H9 (cell line): ENCODE data around the gene ELMOD2. TPM values are rescaled to one million over a fixed set of nuclear protein-coding genes. Genes with fewer than 3 reads are reported as not detected.
A peak's percentile ranks its signal among the peaks of the same experiment; 100 is the strongest.

Source experiments
- DNase-seq: peaks from one replicate; pipeline ENCODE4 v3.0.0-alpha.2; 2017
- H2AFZ ChIP-seq: one replicate; pipeline ENCODE4 v1.6.1; 2013; ENCODE audit warnings: mild to moderate bottlenecking, low read length, control low read depth, moderate library complexity
- H2AK5ac ChIP-seq: 2 replicates; pipeline ENCODE4 v1.6.1; 2013; ENCODE audit warnings: low read length, control low read depth, mixed read lengths; ENCODE audit not compliant: insufficient read length
- H2BK120ac ChIP-seq: one replicate; pipeline ENCODE4 v1.6.1; 2013; ENCODE audit warnings: low read depth, mild to moderate bottlenecking, low read length, control low read depth, inconsistent platforms; ENCODE audit not compliant: poor library complexity, severe bottlenecking
- H2BK12ac ChIP-seq: 2 replicates; pipeline ENCODE4 v1.6.1; 2013; ENCODE audit warnings: low read length, control low read depth, mixed read lengths, low read depth; ENCODE audit not compliant: insufficient read length
- H2BK15ac ChIP-seq: 2 replicates; pipeline ENCODE4 v1.6.1; 2013; ENCODE audit warnings: low read depth, low read length, control low read depth
- H2BK20ac ChIP-seq: one replicate; pipeline ENCODE4 v1.6.1; 2013; ENCODE audit warnings: low read depth, mild to moderate bottlenecking, low read length, control low read depth, inconsistent platforms; ENCODE audit not compliant: poor library complexity, severe bottlenecking
- H2BK5ac ChIP-seq: 2 replicates; pipeline ENCODE4 v1.6.1; 2013; ENCODE audit warnings: low read length, control low read depth, mixed read lengths; ENCODE audit not compliant: insufficient read length
- H3K14ac ChIP-seq: 2 replicates; pipeline ENCODE4 v1.6.1; 2013; ENCODE audit warnings: low read length, control low read depth; ENCODE audit not compliant: insufficient read depth
- H3K18ac ChIP-seq: 2 replicates; pipeline ENCODE4 v1.6.1; 2013; ENCODE audit warnings: low read depth, mild to moderate bottlenecking, mixed read lengths, low read length, control low read depth; ENCODE audit not compliant: insufficient read length
- H3K23ac ChIP-seq: 2 replicates; pipeline ENCODE4 v1.6.1; 2013; ENCODE audit warnings: low read length, control low read depth, mixed read lengths, low read depth; ENCODE audit not compliant: insufficient read length
- H3K23me2 ChIP-seq: 2 replicates; pipeline ENCODE4 v1.6.1; 2013; ENCODE audit warnings: low read depth, mild to moderate bottlenecking, mixed read lengths, low read length, control low read depth; ENCODE audit not compliant: insufficient read length, poor library complexity, severe bottlenecking
- H3K27ac ChIP-seq: 2 replicates; pipeline ENCODE4 v1.5.1; 2013; ENCODE audit warnings: low read length, control low read depth, mixed read lengths, low read depth; ENCODE audit not compliant: insufficient read length
- H3K27me3 ChIP-seq: 2 replicates; pipeline ENCODE4 v1.6.1; 2013; ENCODE audit warnings: low read length, control low read depth, inconsistent platforms; ENCODE audit not compliant: insufficient read depth
- H3K4ac ChIP-seq: 2 replicates; pipeline ENCODE4 v1.6.1; 2013; ENCODE audit warnings: low read depth, mild to moderate bottlenecking, control low read depth, inconsistent platforms, low read length, moderate library complexity
- H3K4me1 ChIP-seq: 2 replicates; pipeline ENCODE4 v1.6.1; 2013; ENCODE audit warnings: low read length, control low read depth, inconsistent platforms; ENCODE audit not compliant: insufficient read depth
- H3K4me2 ChIP-seq: 2 replicates; pipeline ENCODE4 v1.6.1; 2013; ENCODE audit warnings: low read length, control low read depth, mixed read lengths; ENCODE audit not compliant: insufficient read length, insufficient read depth
- H3K56ac ChIP-seq: 2 replicates; pipeline ENCODE4 v1.6.1; 2013; ENCODE audit warnings: low read depth, mild to moderate bottlenecking, mixed read lengths, low read length, control low read depth; ENCODE audit not compliant: insufficient read length
- H3K79me1 ChIP-seq: 2 replicates; pipeline ENCODE4 v1.6.1; 2013; ENCODE audit warnings: low read depth, mild to moderate bottlenecking, moderate library complexity, low read length, control low read depth, inconsistent platforms; ENCODE audit not compliant: insufficient read depth, poor library complexity, severe bottlenecking
- H3K79me2 ChIP-seq: 2 replicates; pipeline ENCODE4 v1.6.1; 2013; ENCODE audit warnings: low read length, control low read depth, inconsistent platforms; ENCODE audit not compliant: insufficient read depth
- H3K9ac ChIP-seq: 2 replicates; pipeline ENCODE4 v1.6.1; 2013; ENCODE audit warnings: low read length, control low read depth, mixed read lengths; ENCODE audit not compliant: insufficient read length; ENCODE audit errors: extremely low read depth
- H3K9me3 ChIP-seq: one replicate; pipeline ENCODE4 v1.6.1; 2013; ENCODE audit warnings: low read depth, low read length, inconsistent platforms; ENCODE audit not compliant: control insufficient read depth
- H3T11ph ChIP-seq: one replicate; pipeline ENCODE4 v1.6.1; 2013; ENCODE audit warnings: mild to moderate bottlenecking, low read length, control low read depth, inconsistent platforms
- H4K20me1 ChIP-seq: one replicate; pipeline ENCODE4 v1.6.1; 2013; ENCODE audit not compliant: control insufficient read depth, insufficient read length, insufficient read depth
- H4K5ac ChIP-seq: 2 replicates; pipeline ENCODE4 v1.6.1; 2013; ENCODE audit warnings: low read depth, mild to moderate bottlenecking, mixed read lengths, low read length, control low read depth; ENCODE audit not compliant: insufficient read length
- H4K8ac ChIP-seq: replicated peaks from 2 replicates; pipeline ENCODE4 v1.6.1; 2013; ENCODE audit warnings: low read length, control low read depth, mixed read lengths, low read depth; ENCODE audit not compliant: insufficient read length
- H4K91ac ChIP-seq: 2 replicates; pipeline ENCODE4 v1.6.1; 2013; ENCODE audit warnings: low read depth, mild to moderate bottlenecking, moderate library complexity, mixed read lengths, low read length, control low read depth; ENCODE audit not compliant: insufficient read length
- H3K27ac Mint-ChIP-seq, 3 experiments: 2 replicates in 2 of 3; 3 replicates in 1 of 3; pipeline ENCODE4 v1.8.0; 2020 to 2021; ENCODE audit warnings: mixed read lengths in 3 of 3, mild to moderate bottlenecking in 1 of 3, moderate library complexity in 1 of 3
- H3K27me3 Mint-ChIP-seq: 2 replicates; pipeline ENCODE4 v1.8.0; 2021; ENCODE audit warnings: low read depth, mild to moderate bottlenecking, moderate library complexity, mixed read lengths
- H3K36me3 Mint-ChIP-seq, 3 experiments: 2 replicates in 2 of 3; 3 replicates in 1 of 3; pipeline ENCODE4 v1.8.0; 2020 to 2021; ENCODE audit warnings: low read depth in 3 of 3, mixed read lengths in 3 of 3; ENCODE audit not compliant: insufficient read depth in 1 of 3
- H3K4me1 Mint-ChIP-seq, 2 experiments: 2 replicates each; pipeline ENCODE4 v1.8.0; 2020; ENCODE audit warnings: mixed read lengths in 2 of 2
- H3K4me3 Mint-ChIP-seq, 2 experiments: 2 replicates in 1 of 2; 3 replicates in 1 of 2; pipeline ENCODE4 v1.8.0; 2020 to 2021; ENCODE audit warnings: mild to moderate bottlenecking in 2 of 2, mixed read lengths in 2 of 2, moderate library complexity in 1 of 2
- H3K9me3 Mint-ChIP-seq, 2 experiments: 2 replicates in 1 of 2; 3 replicates in 1 of 2; pipeline ENCODE4 v1.8.0; 2020; ENCODE audit warnings: mild to moderate bottlenecking in 2 of 2, mixed read lengths in 2 of 2, moderate library complexity in 1 of 2
- CTCF ChIP-seq: fragments of 200-600 bp; sonication (generic); conservative IDR thresholded peaks from 3 replicates; pipeline ENCODE4 v1.8.0; 2021; ENCODE audit warnings: antibody characterized with exemption, mild to moderate bottlenecking
- WGBS: extraction: QIAGEN DNeasy Blood & Tissue Kit; methylation state at CpG from one replicate; pipeline ENCODE4 v1.1.7; 2013; ENCODE audit warnings: missing lambda C conversion rate, low lambda C conversion rate, mixed read lengths; ENCODE audit not compliant: insufficient read length; ENCODE audit errors: extremely low coverage; 5-methylcytosine and 5-hydroxymethylcytosine counted together
- total RNA-seq: library from RNA; stranded (reverse); gene quantifications from 2 replicates; pipeline ENCODE4 v1.2.1, GENCODE V29; 2021

ELMOD2 gene
- total RNA-seq, 1 experiment from 2014 or later: 26.3 TPM

DNA sequence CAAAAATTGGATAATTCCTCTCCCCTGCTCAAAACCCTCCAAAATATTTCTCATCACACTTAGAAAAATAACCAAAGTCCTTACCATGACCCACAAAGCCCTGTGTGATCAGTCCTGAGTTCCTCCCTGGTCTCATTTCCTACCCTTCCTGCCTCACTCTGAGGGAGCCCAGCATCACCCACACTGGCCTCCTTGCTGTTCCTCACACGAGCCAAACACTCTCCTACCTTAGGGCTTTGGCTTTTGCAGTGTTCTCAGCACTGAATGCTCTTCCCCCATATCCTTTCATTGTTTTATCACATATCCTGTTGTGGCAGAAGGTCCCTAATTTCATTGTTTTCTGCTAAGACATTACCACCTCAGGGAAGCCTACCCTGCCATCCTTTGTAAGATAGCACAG is 38.0 kb upstream of the ELMOD2 start:
- H3K79me1 ChIP-seq: no peaks in the 10 kb centered on the region
- WGBS: no CpG with 5 or more reads among the region's 1 CpG
- no peak overlapping the region for H2BK15ac ChIP-seq
- peaks cover 0 to 5% (median 0%) of the 10 kb centered on the region in 3 experiments; a peak in 1 of 7 replicates for H3K36me3 Mint-ChIP-seq
- no peaks in the 10 kb centered on the region for H3K79me2 ChIP-seq
- no peak overlapping the region for H4K5ac ChIP-seq
- no peak overlapping the region for H2BK12ac ChIP-seq
- no peaks in the 10 kb centered on the region for H3K23me2 ChIP-seq
- no peak overlapping the region for H2BK5ac ChIP-seq
- no peak overlapping the region for H3K4me2 ChIP-seq
- H3K23ac ChIP-seq: no peak overlapping the region
- H3K4me1 ChIP-seq: no peaks in the 10 kb centered on the region
- peaks cover 2% of the 10 kb centered on the region for H3K27me3 Mint-ChIP-seq
- H4K91ac ChIP-seq: no peak overlapping the region
- H4K8ac ChIP-seq: no peak overlapping the region
- H3K9ac ChIP-seq: no peak overlapping the region
- peaks cover 9% of the 10 kb centered on the region in 2 experiments; a peak in 3 of 5 replicates for H3K9me3 Mint-ChIP-seq
- H2AFZ ChIP-seq: no peak overlapping the region
- no peaks in the 10 kb centered on the region for H3K9me3 ChIP-seq
- H2AK5ac ChIP-seq: no peak overlapping the region
- H3K14ac ChIP-seq: no peak overlapping the region
- H3K56ac ChIP-seq: no peak overlapping the region
- no peaks in the 10 kb centered on the region; the same call in 1 of the 2 replicates for H3K27me3 ChIP-seq
- no peak overlapping the region for H3K4ac ChIP-seq
- H3K4me1 Mint-ChIP-seq: no peaks in the 10 kb centered on the region
- H2BK120ac ChIP-seq: no peak overlapping the region
- H3K18ac ChIP-seq: no peak overlapping the region
- no peak overlapping the region for H3T11ph ChIP-seq
- no peak for TF ChIP-seq CTCF
- no peak overlapping the region for H3K4me3 Mint-ChIP-seq
- peak overlapping the region in 1 of 3 experiments; percentile 22; a peak in 1 of 7 replicates for H3K27ac Mint-ChIP-seq
- H2BK20ac ChIP-seq: no peak overlapping the region
- H4K20me1 ChIP-seq: no peaks in the 10 kb centered on the region
- H3K27ac ChIP-seq: no peak overlapping the region
- no peak for DNase-seq
